ENCODE data around the gene DSCAML1. TPM values are rescaled to one million over a fixed set of nuclear protein-coding genes. Genes with fewer than 3 reads are reported as not detected.

DSCAML1 gene
- total RNA-seq, 1 experiment from 2014 or later = not detected

- no peak for ATAC-seq
- no TSS peak for BruUV-seq (replicated peaks)
- H3K9me3 ChIP-seq (ENCODE audit: low read length) = no peaks in the 10 kb centered on the region
- no peak overlapping the region for H2AFZ ChIP-seq (ENCODE audit: low read length)
- H3K9ac ChIP-seq (ENCODE audit: low read length) = no peak overlapping the region
- POLR2A ChIA-PET (ENCODE audit: unreplicated experiment) = no interaction called here
- no peaks in the 10 kb centered on the region for H3K79me2 ChIP-seq (ENCODE audit: low read length)
- no peaks in the 10 kb centered on the region for H3K9me2 ChIP-seq (replicated peaks; ENCODE audit: low read length)
- no peaks in the 10 kb centered on the region for H3K36me3 ChIP-seq (ENCODE audit: low read depth, low read length)
- no peaks in the 10 kb centered on the region for H4K20me1 ChIP-seq (ENCODE audit: low read length)
- peaks cover 8% of the 10 kb centered on the region for H3K4me1 ChIP-seq (ENCODE audit: insufficient read depth, low read length)
- H3F3A ChIP-seq (ENCODE audit: low read length, unreplicated experiment) = no peaks in the 10 kb centered on the region
- no peak overlapping the region for H3K4me2 ChIP-seq (ENCODE audit: low read length)
- no peak overlapping the region for H3K4me3 ChIP-seq (ENCODE audit: low read length)
- no peak for TF ChIP-seq EZH2 (IDR thresholded peaks at IDR 0.05; ENCODE audit: low read length, unreplicated experiment)
- TF ChIP-seq EZH2phosphoT487 (IDR thresholded peaks at IDR 0.05; ENCODE audit: borderline replicate concordance, low read length) = no peak
- TF ChIP-seq CTCF (conservative IDR thresholded peaks at IDR 0.05; ENCODE audit: low read depth, low read length) = no peak
- H3K27me3 ChIP-seq (ENCODE audit: low read length) = peaks cover 86% of the 10 kb centered on the region
- no peak for DNase-seq
- CTCF ChIA-PET = no interaction called here
- H3K27ac ChIP-seq (ENCODE audit: low read length) = no peak overlapping the region
- intact Hi-C loops (cut with micrococcal nuclease) = no loop called here
These were observed 106.4 kb downstream of the DSCAML1 start for GRCh38 chr11:117690484-117691217.

- H3F3A ChIP-seq (ENCODE audit: low read length, unreplicated experiment) = no peaks in the 10 kb centered on the region
- intact Hi-C loops (cut with micrococcal nuclease) = no loop called here
- no peaks in the 10 kb centered on the region for H3K79me2 ChIP-seq (ENCODE audit: low read length)
- H3K4me2 ChIP-seq (ENCODE audit: low read length) = no peak overlapping the region
- peaks cover 4% of the 10 kb centered on the region for H3K4me1 ChIP-seq (ENCODE audit: insufficient read depth, low read length)
- no peak overlapping the region for H3K27ac ChIP-seq (ENCODE audit: low read length)
- ChIA-PET CTCF (no interaction called here), POLR2A (ENCODE audit: unreplicated experiment) (no interaction called here)
- H3K9me3 ChIP-seq (ENCODE audit: low read length) = no peaks in the 10 kb centered on the region
- H4K20me1 ChIP-seq (ENCODE audit: low read length) = no peaks in the 10 kb centered on the region
- peaks cover 83% of the 10 kb centered on the region for H3K27me3 ChIP-seq (ENCODE audit: low read length)
- TF ChIP-seq CTCF (conservative IDR thresholded peaks at IDR 0.05; ENCODE audit: low read depth, low read length) (no peak), EZH2phosphoT487 (IDR thresholded peaks at IDR 0.05; ENCODE audit: borderline replicate concordance, low read length) (no peak), EZH2 (IDR thresholded peaks at IDR 0.05; ENCODE audit: low read length, unreplicated experiment) (no peak)
- DNase-seq (no peak), ATAC-seq (no peak)
- no peaks in the 10 kb centered on the region for H3K9me2 ChIP-seq (replicated peaks; ENCODE audit: low read length)
- no peaks in the 10 kb centered on the region for H3K36me3 ChIP-seq (ENCODE audit: low read depth, low read length)
- no TSS peak for BruUV-seq (replicated peaks)
- no peak overlapping the region for H3K4me3 ChIP-seq (ENCODE audit: low read length)
- no peak overlapping the region for H3K9ac ChIP-seq (ENCODE audit: low read length)
- no peak overlapping the region for H2AFZ ChIP-seq (ENCODE audit: low read length)
These were observed 108.7 kb downstream of the DSCAML1 start for GRCh38 chr11:117688255-117688797.

GRCh38 chr11:117687776-117688175, 109.2 kb downstream of the DSCAML1 start:
- Histone ChIP-seq H3K9me3 (ENCODE audit: low read length) (no peaks in the 10 kb centered on the region), H3K9me2 (replicated peaks; ENCODE audit: low read length) (no peaks in the 10 kb centered on the region), H2AFZ (ENCODE audit: low read length) (no peak overlapping the region), H3K36me3 (ENCODE audit: low read depth, low read length) (no peaks in the 10 kb centered on the region), H4K20me1 (ENCODE audit: low read length) (no peaks in the 10 kb centered on the region), H3K4me3 (ENCODE audit: low read length) (no peak overlapping the region), H3F3A (ENCODE audit: low read length, unreplicated experiment) (no peaks in the 10 kb centered on the region), H3K9ac (ENCODE audit: low read length) (no peak overlapping the region), H3K4me1 (ENCODE audit: insufficient read depth, low read length) (no peaks in the 10 kb centered on the region), H3K27ac (ENCODE audit: low read length) (no peak overlapping the region), H3K27me3 (ENCODE audit: low read length) (peaks cover 83% of the 10 kb centered on the region), H3K79me2 (ENCODE audit: low read length) (no peaks in the 10 kb centered on the region), H3K4me2 (ENCODE audit: low read length) (no peak overlapping the region)
- ChIA-PET CTCF (no interaction called here), POLR2A (ENCODE audit: unreplicated experiment) (no interaction called here)
- no peak for ATAC-seq
- DNase-seq = no peak
- TF ChIP-seq EZH2 (IDR thresholded peaks at IDR 0.05; ENCODE audit: low read length, unreplicated experiment) (no peak), EZH2phosphoT487 (IDR thresholded peaks at IDR 0.05; ENCODE audit: borderline replicate concordance, low read length) (no peak), CTCF (conservative IDR thresholded peaks at IDR 0.05; ENCODE audit: low read depth, low read length) (no peak)
- no TSS peak for BruUV-seq (replicated peaks)
- intact Hi-C loops (cut with micrococcal nuclease) = no loop called here
